SH-SY5Y (cell line): Measurements from ENCODE around the gene ROBO3.

Experiments used
- GATA2 ChIP-seq: IDR thresholded peaks from 2 replicates; pipeline ENCODE4 v1.6.1; 2011; ENCODE audit warnings: mild to moderate bottlenecking, low read depth, low read length
- GATA3 ChIP-seq: IDR thresholded peaks from 2 replicates; pipeline ENCODE4 v1.6.1; 2011; ENCODE audit warnings: low read depth, mild to moderate bottlenecking, low read length, moderate library complexity

DNA sequence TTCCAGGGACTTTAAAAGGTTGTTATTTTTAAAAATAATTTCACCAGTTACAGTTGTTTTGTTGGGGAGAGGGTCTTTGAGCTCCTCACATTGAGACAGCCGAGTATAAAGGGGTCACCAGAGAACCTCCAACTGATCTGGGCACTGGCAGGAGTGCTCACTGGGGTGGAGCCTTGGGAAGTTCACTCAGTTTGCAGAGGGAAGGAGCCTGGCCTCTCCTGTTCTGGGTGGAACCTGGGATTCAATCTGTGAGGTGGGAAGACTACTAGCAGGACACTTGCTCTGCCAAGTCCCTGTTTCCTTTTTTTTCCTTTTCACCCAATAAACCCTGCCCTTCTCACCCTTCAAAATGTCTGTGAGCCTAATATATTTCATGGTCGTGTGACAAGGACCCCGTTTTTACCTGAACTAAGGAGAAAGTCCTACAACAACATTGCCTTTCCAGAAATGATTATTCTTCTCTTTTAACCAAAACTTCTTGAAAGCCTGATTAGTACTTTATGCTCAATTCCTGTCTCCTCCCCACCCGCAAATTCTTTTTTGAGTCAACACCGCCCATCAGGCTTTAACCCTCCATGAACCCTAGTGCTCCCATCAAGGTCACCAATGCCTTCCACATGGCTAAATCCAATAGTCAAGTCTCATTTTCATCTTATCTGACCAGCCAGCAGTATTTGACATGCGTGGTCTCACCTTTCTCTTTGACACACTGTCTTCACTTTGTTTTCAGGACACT is 43.1 kb upstream of the ROBO3 start:
- TF ChIP-seq GATA3, result no peak
- no peak for TF ChIP-seq GATA2
